ENCODE data around the gene FBXW12.
"Not testable (repeated sequence)": the region's sequence is repeated elsewhere in the genome, so short reads cannot be mapped to it uniquely, and the experiment has no call there.

Gene FBXW12

GRCh38 chr3:48400824-48401433 lies 28.9 kb downstream of the FBXW12 start:
- Histone ChIP-seq H3K36me3 (ENCODE audit: control insufficient read depth, insufficient read depth, low read length) (no peaks in the 10 kb centered on the region), H3K9me3 (ENCODE audit: control insufficient read depth, low read length) (no peaks in the 10 kb centered on the region), H3K27ac (ENCODE audit: insufficient read depth, low read length, poor library complexity, severe bottlenecking) (no peak overlapping the region), H3K4me1 (ENCODE audit: control insufficient read depth, insufficient read depth, low read length, poor library complexity, severe bottlenecking) (no peaks in the 10 kb centered on the region), H3K27me3 (replicated peaks; ENCODE audit: control insufficient read depth, insufficient read depth, low read length, poor library complexity, severe bottlenecking) (no peaks in the 10 kb centered on the region), H3K4me3 (ENCODE audit: insufficient read depth, low read depth, low read length, poor library complexity, severe bottlenecking) (no peak overlapping the region)
- DNase-seq, result peak; percentile 40 to 64 (median 48)

GRCh38 chr3:48401434-48401901 lies 29.4 kb downstream of the FBXW12 start:
- not testable (repeated sequence) for H3K27me3 ChIP-seq (replicated peaks; ENCODE audit: control insufficient read depth, insufficient read depth, low read length, poor library complexity, severe bottlenecking); H3K4me1 ChIP-seq (ENCODE audit: control insufficient read depth, insufficient read depth, low read length, poor library complexity, severe bottlenecking); DNase-seq; H3K27ac ChIP-seq (ENCODE audit: insufficient read depth, low read length, poor library complexity, severe bottlenecking); H3K4me3 ChIP-seq (ENCODE audit: insufficient read depth, low read depth, low read length, poor library complexity, severe bottlenecking); H3K36me3 ChIP-seq (ENCODE audit: control insufficient read depth, insufficient read depth, low read length); H3K9me3 ChIP-seq (ENCODE audit: control insufficient read depth, low read length)

GRCh38 chr3:48402281-48402732 lies 30.3 kb downstream of the FBXW12 start:
- Histone ChIP-seq H3K4me1 (ENCODE audit: control insufficient read depth, insufficient read depth, low read length, poor library complexity, severe bottlenecking) (no peaks in the 10 kb centered on the region), H3K36me3 (ENCODE audit: control insufficient read depth, insufficient read depth, low read length) (no peaks in the 10 kb centered on the region), H3K9me3 (ENCODE audit: control insufficient read depth, low read length) (no peaks in the 10 kb centered on the region), H3K27me3 (replicated peaks; ENCODE audit: control insufficient read depth, insufficient read depth, low read length, poor library complexity, severe bottlenecking) (no peaks in the 10 kb centered on the region), H3K27ac (ENCODE audit: insufficient read depth, low read length, poor library complexity, severe bottlenecking) (no peak overlapping the region), H3K4me3 (ENCODE audit: insufficient read depth, low read depth, low read length, poor library complexity, severe bottlenecking) (no peak overlapping the region)
- no peak for DNase-seq

DNA sequence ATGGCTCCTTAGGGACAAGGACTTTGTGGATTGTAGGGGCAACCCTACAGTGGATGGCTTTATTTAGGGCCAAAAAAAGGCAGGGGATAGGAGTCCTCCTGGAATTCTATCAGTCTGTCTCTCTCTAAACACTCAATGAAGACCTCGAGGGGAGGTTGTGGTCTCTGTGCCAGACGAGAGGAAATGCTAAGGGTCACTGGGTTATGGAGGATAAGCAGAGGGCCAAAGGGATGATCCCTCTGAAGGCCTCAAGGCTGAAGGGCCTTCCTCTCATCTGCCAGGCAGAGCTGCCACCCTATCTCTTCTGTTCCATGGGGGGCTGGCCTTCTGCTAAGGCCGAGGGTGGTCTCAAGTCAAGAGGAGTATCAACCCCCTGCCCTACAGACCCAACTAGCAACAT lies 30.9 kb downstream of the FBXW12 start:
- no peaks in the 10 kb centered on the region for H3K27me3 ChIP-seq (replicated peaks; ENCODE audit: control insufficient read depth, insufficient read depth, low read length, poor library complexity, severe bottlenecking)
- H3K9me3 ChIP-seq (ENCODE audit: control insufficient read depth, low read length), result no peaks in the 10 kb centered on the region
- no peak overlapping the region for H3K4me3 ChIP-seq (ENCODE audit: insufficient read depth, low read depth, low read length, poor library complexity, severe bottlenecking)
- no peaks in the 10 kb centered on the region for H3K36me3 ChIP-seq (ENCODE audit: control insufficient read depth, insufficient read depth, low read length)
- no peak for DNase-seq
- H3K27ac ChIP-seq (ENCODE audit: insufficient read depth, low read length, poor library complexity, severe bottlenecking), result no peak overlapping the region
- H3K4me1 ChIP-seq (ENCODE audit: control insufficient read depth, insufficient read depth, low read length, poor library complexity, severe bottlenecking), result no peaks in the 10 kb centered on the region

- Histone ChIP-seq H3K4me3 (ENCODE audit: insufficient read depth, low read depth, low read length, poor library complexity, severe bottlenecking) (no peak overlapping the region), H3K27ac (ENCODE audit: insufficient read depth, low read length, poor library complexity, severe bottlenecking) (no peak overlapping the region), H3K9me3 (ENCODE audit: control insufficient read depth, low read length) (no peaks in the 10 kb centered on the region), H3K36me3 (ENCODE audit: control insufficient read depth, insufficient read depth, low read length) (no peaks in the 10 kb centered on the region), H3K4me1 (ENCODE audit: control insufficient read depth, insufficient read depth, low read length, poor library complexity, severe bottlenecking) (no peaks in the 10 kb centered on the region), H3K27me3 (replicated peaks; ENCODE audit: control insufficient read depth, insufficient read depth, low read length, poor library complexity, severe bottlenecking) (no peaks in the 10 kb centered on the region)
- DNase-seq, result no peak
Measured at GRCh38 chr3:48403533-48404439, 31.8 kb downstream of the FBXW12 start.

GRCh38 chr3:48404440-48405342 lies 32.7 kb downstream of the FBXW12 start:
- Histone ChIP-seq H3K4me1 (ENCODE audit: control insufficient read depth, insufficient read depth, low read length, poor library complexity, severe bottlenecking) (no peaks in the 10 kb centered on the region), H3K9me3 (ENCODE audit: control insufficient read depth, low read length) (no peaks in the 10 kb centered on the region), H3K27ac (ENCODE audit: insufficient read depth, low read length, poor library complexity, severe bottlenecking) (no peak overlapping the region), H3K27me3 (replicated peaks; ENCODE audit: control insufficient read depth, insufficient read depth, low read length, poor library complexity, severe bottlenecking) (no peaks in the 10 kb centered on the region), H3K36me3 (ENCODE audit: control insufficient read depth, insufficient read depth, low read length) (no peaks in the 10 kb centered on the region), H3K4me3 (ENCODE audit: insufficient read depth, low read depth, low read length, poor library complexity, severe bottlenecking) (no peak overlapping the region)
- no peak for DNase-seq

DNA sequence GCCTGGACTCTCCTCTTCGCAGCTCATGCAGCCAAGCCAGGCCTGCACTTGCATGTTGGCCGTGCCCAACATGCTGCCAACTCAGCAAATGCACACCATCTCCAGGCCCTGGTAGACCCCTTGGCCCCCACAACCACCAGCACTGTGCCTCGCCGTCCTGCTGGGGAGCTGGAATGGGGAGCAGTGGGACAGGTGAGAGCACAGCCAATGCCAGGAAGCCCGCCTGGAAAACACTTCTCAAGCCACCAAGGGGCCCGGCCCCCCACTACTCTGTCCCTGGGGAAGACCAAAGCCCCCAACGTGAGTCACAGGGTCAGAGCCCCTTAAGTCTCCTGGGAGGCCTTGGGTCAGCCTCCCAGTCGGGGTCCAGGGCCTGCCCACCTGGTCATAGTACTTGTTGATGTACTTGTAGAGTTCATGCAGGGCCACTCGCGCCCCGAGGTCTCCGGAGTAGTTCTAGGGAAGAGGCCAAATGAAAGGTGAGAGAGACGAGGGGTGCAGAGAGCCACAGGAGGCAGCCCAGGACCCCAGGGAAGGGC lies 33.4 kb downstream of the FBXW12 start:
- DNase-seq, result no peak
- Histone ChIP-seq H3K9me3 (ENCODE audit: control insufficient read depth, low read length) (no peaks in the 10 kb centered on the region), H3K4me3 (ENCODE audit: insufficient read depth, low read depth, low read length, poor library complexity, severe bottlenecking) (no peak overlapping the region), H3K36me3 (ENCODE audit: control insufficient read depth, insufficient read depth, low read length) (no peaks in the 10 kb centered on the region), H3K27me3 (replicated peaks; ENCODE audit: control insufficient read depth, insufficient read depth, low read length, poor library complexity, severe bottlenecking) (no peaks in the 10 kb centered on the region), H3K4me1 (ENCODE audit: control insufficient read depth, insufficient read depth, low read length, poor library complexity, severe bottlenecking) (no peaks in the 10 kb centered on the region), H3K27ac (ENCODE audit: insufficient read depth, low read length, poor library complexity, severe bottlenecking) (no peak overlapping the region)

DNA sequence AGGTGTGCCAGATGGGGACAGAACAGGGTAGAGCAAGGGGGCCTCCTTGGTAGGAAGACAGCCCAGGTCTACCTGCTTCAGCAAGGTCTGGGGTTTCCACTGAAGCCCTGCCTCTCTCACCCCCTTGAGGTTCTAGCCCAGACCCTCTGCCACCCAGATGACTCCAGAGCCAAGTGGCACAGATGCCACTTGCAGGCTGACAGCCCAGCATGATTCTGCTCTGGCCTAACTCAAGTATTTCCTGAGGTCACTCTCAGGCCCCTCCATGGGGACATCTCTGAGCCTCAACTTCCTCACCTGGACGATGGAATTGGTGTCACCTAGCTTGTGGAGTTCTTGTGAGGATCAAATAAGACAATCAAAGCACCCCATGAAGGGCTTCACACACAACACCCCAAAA lies 34.0 kb downstream of the FBXW12 start:
- Histone ChIP-seq H3K27ac (ENCODE audit: insufficient read depth, low read length, poor library complexity, severe bottlenecking) (no peak overlapping the region), H3K4me3 (ENCODE audit: insufficient read depth, low read depth, low read length, poor library complexity, severe bottlenecking) (no peak overlapping the region), H3K9me3 (ENCODE audit: control insufficient read depth, low read length) (no peaks in the 10 kb centered on the region), H3K27me3 (replicated peaks; ENCODE audit: control insufficient read depth, insufficient read depth, low read length, poor library complexity, severe bottlenecking) (no peaks in the 10 kb centered on the region), H3K4me1 (ENCODE audit: control insufficient read depth, insufficient read depth, low read length, poor library complexity, severe bottlenecking) (no peaks in the 10 kb centered on the region), H3K36me3 (ENCODE audit: control insufficient read depth, insufficient read depth, low read length) (no peaks in the 10 kb centered on the region)
- DNase-seq, result no peak

DNA sequence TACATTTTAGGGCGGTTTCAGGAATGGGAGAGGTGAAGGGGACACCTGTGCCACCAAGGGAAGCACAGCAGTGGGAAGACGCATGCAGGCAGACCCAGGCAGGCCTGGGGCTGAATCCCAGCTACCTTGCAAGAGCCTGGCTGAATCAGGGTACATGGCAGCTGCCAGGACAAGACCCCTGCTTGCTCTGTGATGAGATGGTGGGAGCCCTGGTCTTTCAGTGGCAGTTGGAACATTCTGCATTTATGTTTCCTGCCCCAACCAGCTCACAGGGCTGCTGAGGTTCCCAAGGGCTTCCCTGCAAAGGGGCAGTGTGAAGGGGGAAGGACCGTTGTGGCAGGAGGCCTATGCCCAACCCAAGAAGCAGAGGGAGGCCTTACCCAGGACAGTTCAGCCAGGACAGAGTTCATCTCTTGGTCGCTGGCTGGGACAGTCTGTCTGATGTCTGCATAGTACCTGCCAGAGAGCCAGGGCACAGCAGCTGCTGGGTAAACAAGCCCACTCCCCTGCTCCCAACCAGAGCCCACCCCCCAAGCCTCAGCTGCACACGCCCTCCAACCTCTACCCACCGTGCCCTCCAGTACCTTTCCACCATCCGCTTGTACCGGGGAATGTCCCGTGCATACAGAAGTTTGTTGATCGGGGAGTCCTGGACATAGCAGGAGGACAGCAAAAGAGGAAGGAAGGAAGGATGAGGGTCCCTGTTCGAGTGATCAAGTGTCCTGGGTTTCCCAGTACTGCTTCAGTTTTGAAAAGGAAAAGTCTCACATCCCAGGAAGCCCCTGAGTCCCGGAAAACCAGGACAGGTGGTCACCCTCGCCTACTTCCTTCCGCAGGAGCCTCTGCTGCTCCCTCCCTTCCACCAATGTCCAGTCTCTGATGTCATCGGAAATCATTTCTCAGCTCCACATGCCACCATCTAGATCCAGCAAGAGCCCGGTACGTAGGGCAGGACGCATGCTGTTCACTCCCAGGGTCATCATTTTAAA lies 34.7 kb downstream of the FBXW12 start:
- no peaks in the 10 kb centered on the region for H3K36me3 ChIP-seq (ENCODE audit: control insufficient read depth, insufficient read depth, low read length)
- no peak for DNase-seq
- H3K4me3 ChIP-seq (ENCODE audit: insufficient read depth, low read depth, low read length, poor library complexity, severe bottlenecking), result no peak overlapping the region
- H3K27ac ChIP-seq (ENCODE audit: insufficient read depth, low read length, poor library complexity, severe bottlenecking), result no peak overlapping the region
- no peaks in the 10 kb centered on the region for H3K4me1 ChIP-seq (ENCODE audit: control insufficient read depth, insufficient read depth, low read length, poor library complexity, severe bottlenecking)
- no peaks in the 10 kb centered on the region for H3K9me3 ChIP-seq (ENCODE audit: control insufficient read depth, low read length)
- no peaks in the 10 kb centered on the region for H3K27me3 ChIP-seq (replicated peaks; ENCODE audit: control insufficient read depth, insufficient read depth, low read length, poor library complexity, severe bottlenecking)
